Epithelial cell of proximal tubule (primary cell): ENCODE measurements around the gene FGF21. TPM values are rescaled to one million over a fixed set of nuclear protein-coding genes. Genes with fewer than 3 reads are reported as not detected.
A peak's percentile ranks its signal among the peaks of the same experiment; 100 is the strongest.

Experiments
- DNase-seq: peaks from one replicate; pipeline ENCODE4 v3.0.0-alpha.2; 2011; ENCODE audit warnings: low read depth
- H3K4me3 ChIP-seq: 2 replicates; pipeline ENCODE4 v1.5.1; 2011; ENCODE audit warnings: low read depth, mild to moderate bottlenecking, low read length
- CTCF ChIP-seq: conservative IDR thresholded peaks from 2 replicates; pipeline ENCODE4 v1.5.1; 2012; ENCODE audit warnings: low read depth, mild to moderate bottlenecking, low read length
- total RNA-seq: library from RNA; depleted of rRNA; stranded (reverse); fragments of >200 nt; gene quantifications from 2 replicates; pipeline ENCODE4 v1.2.3, GENCODE V29; 2015

Gene FGF21
- total RNA-seq, 1 donor from 2014 or later = not detected

- no peak for DNase-seq
- H3K4me3 ChIP-seq = no peak overlapping the region
- TF ChIP-seq CTCF = no peak
Measured at GRCh38 chr19:48750351-48750750, 5.0 kb upstream of the FGF21 start.

- no peak for DNase-seq
- no peak for TF ChIP-seq CTCF
- H3K4me3 ChIP-seq = no peak overlapping the region
Measured at GRCh38 chr19:48750771-48751504, 4.4 kb upstream of the FGF21 start.

- peak overlapping the region; percentile 35 for H3K4me3 ChIP-seq
- TF ChIP-seq CTCF = no peak
- no peak for DNase-seq
Measured at GRCh38 chr19:48751845-48752495, 3.4 kb upstream of the FGF21 start.

- no peak for DNase-seq
- peak within 1 kb of the TSS; percentile 35 for H3K4me3 ChIP-seq
- TF ChIP-seq CTCF = no peak
Measured at GRCh38 chr19:48752496-48753365, 2.6 kb upstream of the FGF21 start, which contains the start of gene FUT1. TSS of gene FUT1 (minus strand) at chr19:48752641. CDS start at chr19:48751281, 1,360 bp downstream.

- no peak for TF ChIP-seq CTCF
- no peak for DNase-seq
- no peak overlapping the region for H3K4me3 ChIP-seq
Measured at GRCh38 chr19:48755787-48756186, 463 bp downstream of the FGF21 start.

GRCh38 chr19:48756212-48756611, 888 bp downstream of the FGF21 start:
- no peak overlapping the region for H3K4me3 ChIP-seq
- no peak for DNase-seq
- TF ChIP-seq CTCF = no peak
